K562 (cell line): Measurements from ENCODE around the gene NUBP2. TPM values are rescaled to one million over a fixed set of nuclear protein-coding genes. Genes with fewer than 3 reads are reported as not detected.
A peak's percentile ranks its signal among the peaks of the same experiment; 100 is the strongest.

Source experiments
- ATAC-seq: fragments of 200-7000 bp; cut with Tn5 transposase; 3 replicates; pipeline ENCODE4 v1.9.1; 2020; ENCODE audit warnings: moderate library complexity
- BruUV-seq: library from RNA; stranded (reverse); fragments of 400-500 nt; replicated peaks from 2 replicates; lab custom pipeline; 2021; lab: Mats Ljungman, UMichigan
- CTCF ChIA-PET: fragments of 300-600 bp; formaldehyde crosslinking; extraction: SDS; loops from one replicate; lab custom pipeline; 2021; ENCODE audit warnings: low intra/inter-chr PET ratio; lab: Yijun Ruan, JAX
- POLR2A ChIA-PET: fragments of 300-600, 350-650 bp; sonication (Branson Sonifier 250); formaldehyde crosslinking; extraction: SDS; loops from one replicate; lab custom pipeline; 2021; ENCODE audit warnings: antibody characterized with exemption, inconsistent platforms; lab: Yijun Ruan, JAX
- DNase-seq, 4 experiments: peaks; one replicate each; pipeline versions ENCODE4 v3.0.0 to v3.0.0-alpha.2; 2011 to 2018; ENCODE audit warnings: low spot score in 3 of 4, mixed read lengths in 3 of 4; ENCODE audit errors: extremely low read depth in 1 of 4
- FAIRE-seq: peaks from 2 replicates; lab custom pipeline; 2011; peaks lifted over from hg19 to GRCh38; lab: Jason Lieb, UNC
- H2AFZ ChIP-seq: 2 replicates; pipeline ENCODE4 v1.6.0; 2011; ENCODE audit warnings: low read depth, low read length, control low read depth, inconsistent platforms
- H3K27ac ChIP-seq: fragments of 200-600 bp; 3 replicates; pipeline ENCODE4 v1.8.0; 2011; ENCODE audit warnings: low read depth, mild to moderate bottlenecking, control low read depth, inconsistent platforms, low read length, moderate library complexity, mixed read lengths; ENCODE audit errors: extremely low read depth
- H3K27me3 ChIP-seq, 2 experiments: fragments of 300-600 bp in 1 of 2; 2 replicates in 1 of 2; 3 replicates in 1 of 2; pipeline versions ENCODE4 v1.6.0 to v1.8.0; 2011; ENCODE audit warnings: inconsistent platforms in 2 of 2, low read length in 2 of 2, mild to moderate bottlenecking in 1 of 2, mixed read lengths in 1 of 2, moderate library complexity in 1 of 2; ENCODE audit not compliant: control insufficient read depth in 2 of 2, insufficient read depth in 2 of 2
- H3K36me3 ChIP-seq: fragments of 300-600 bp; 3 replicates; pipeline ENCODE4 v1.8.0; 2011; ENCODE audit warnings: mild to moderate bottlenecking, low read length, inconsistent platforms; ENCODE audit not compliant: control insufficient read depth, insufficient read depth
- H3K4me1 ChIP-seq, 2 experiments: fragments of 200-600 bp in 1 of 2; replicated peaks in 1 of 2; 2 replicates in 1 of 2; 3 replicates in 1 of 2; pipeline versions ENCODE4 v1.5.1 to v1.8.0; 2011; ENCODE audit warnings: inconsistent platforms in 2 of 2, low read length in 2 of 2, mild to moderate bottlenecking in 1 of 2, mixed read lengths in 1 of 2, moderate library complexity in 1 of 2; ENCODE audit not compliant: control insufficient read depth in 2 of 2, insufficient read depth in 2 of 2
- H3K4me2 ChIP-seq: 2 replicates; pipeline ENCODE4 v1.6.1; 2011; ENCODE audit warnings: low read length, control low read depth, inconsistent platforms, mixed read lengths; ENCODE audit not compliant: insufficient read depth
- H3K4me3 ChIP-seq: fragments of 200-600 bp; sonication (generic), shearing (Covaris generic); 2 replicates; pipeline ENCODE4 v1.5.1; 2016; ENCODE audit warnings: control low read depth, inconsistent platforms
- H3K79me2 ChIP-seq: fragments of 200-600 bp; 3 replicates; pipeline ENCODE4 v1.8.0; 2011; ENCODE audit warnings: low read length, inconsistent platforms; ENCODE audit not compliant: control insufficient read depth, insufficient read depth
- H3K9ac ChIP-seq, 2 experiments: 2 replicates each; pipeline versions ENCODE4 v1.6.0 to v1.6.1; 2011; ENCODE audit warnings: low read depth in 2 of 2, low read length in 2 of 2, control low read depth in 1 of 2, inconsistent platforms in 1 of 2, mild to moderate bottlenecking in 1 of 2, mixed read lengths in 1 of 2; ENCODE audit not compliant: insufficient read depth in 1 of 2
- H3K9me1 ChIP-seq: one replicate; pipeline ENCODE4 v1.6.0; 2011; ENCODE audit warnings: inconsistent platforms, mild to moderate bottlenecking, low read length, moderate library complexity; ENCODE audit not compliant: control insufficient read depth, insufficient read depth
- H3K9me3 ChIP-seq: replicated peaks from 2 replicates; pipeline ENCODE4 v1.5.1; 2011; ENCODE audit warnings: low read depth, low read length, inconsistent platforms; ENCODE audit not compliant: control insufficient read depth, insufficient read depth
- H4K20me1 ChIP-seq: replicated peaks from 2 replicates; pipeline ENCODE4 v1.6.1; 2011; ENCODE audit warnings: low read length, inconsistent platforms, mixed read lengths; ENCODE audit not compliant: control insufficient read depth, insufficient read depth
- ZBTB33 ChIP-seq: sonication (generic); formaldehyde crosslinking; IDR thresholded peaks from 2 replicates; pipeline ENCODE4 v1.8.1; 2023; ENCODE audit warnings: mild to moderate bottlenecking, missing genetic modification reagents
- ZNF41 ChIP-seq: fragments of 250-450 bp; sonication (Bioruptor Pico); conservative IDR thresholded peaks from 2 replicates; pipeline ENCODE4 v1.4.0; 2020; ENCODE audit warnings: mild to moderate bottlenecking
- WGBS: fragments of 100-300 bp; shearing (Covaris generic); methylation state at CpG from one replicate; pipeline ENCODE4 v1.1.6; 2016; ENCODE audit warnings: low coverage, mixed read lengths; ENCODE audit not compliant: insufficient coverage; ENCODE audit errors: missing lambda C conversion rate; 5-methylcytosine and 5-hydroxymethylcytosine counted together
- in situ Hi-C: fragments of 300-500 bp; cut with MboI; formaldehyde crosslinking; loops from 4 replicates; pipeline ENCODE4 v1.15.0; 2018; ENCODE audit warnings: inconsistent platforms, mixed read lengths
- intact Hi-C: fragments of 100-400 bp; cut with micrococcal nuclease; formaldehyde crosslinking; loops from 2 replicates; pipeline ENCODE4 v1.14.2; 2022
- polyA plus RNA-seq, 8 experiments: library from polyadenylated mRNA; depleted of rRNA in 4 of 8; stranded (reverse) in 5 of 8; unstranded in 3 of 8; fragments of >200 nt; fragmentation: Nextera tagmentation in 2 of 8; fragmentation: Illumina TruSeq in 1 of 8; extraction: Ambion mirVana in 2 of 8; extraction: Trizol in 1 of 8; gene quantifications; 2 replicates each; pipeline versions ENCODE4 v1.2.1 to v1.2.3, GENCODE V29; 2011 to 2014; ENCODE audit warnings: inconsistent platforms in 1 of 8, missing spikeins in 1 of 8
- total RNA-seq, 7 experiments: library from RNA; depleted of rRNA in 6 of 7; stranded (reverse); fragments of >200 nt in 6 of 7; fragmentation: Illumina TruSeq in 2 of 7; extraction: Trizol in 2 of 7; gene quantifications; 2 replicates each; pipeline versions ENCODE4 v1.2.1 to v1.2.3, GENCODE V29; 2011 to 2021; ENCODE audit warnings: low replicate concordance in 1 of 7

NUBP2 gene
- total and polyA plus RNA-seq, 9 of the 15 experiments (the other 6 are each of a cell fraction or from before 2014, with no cell fraction given): 1.8 to 115 (median 24.0) TPM

GRCh38 chr16:1745900-1746692 is 36.7 kb upstream of the NUBP2 start:
- BruUV-seq: no TSS peak

More at GRCh38 chr16:1745900-1746692, 36.7 kb upstream of the NUBP2 start:
- Histone ChIP-seq H3K4me2 (no peak overlapping the region), H3K27me3 (no peaks in the 10 kb centered on the region), H3K79me2 (no peaks in the 10 kb centered on the region), H3K27ac (no peak overlapping the region), H3K4me3 (no peak overlapping the region), H3K36me3 (peaks cover 38% of the 10 kb centered on the region; the same call in 1 of the 3 replicates), H3K9ac (no peak overlapping the region; a peak in 1 of 4 replicates), H3K9me3 (no peaks in the 10 kb centered on the region), H3K4me1 (peaks cover 0 to 22% of the 10 kb centered on the region in 2 experiments; a peak in 1 of 5 replicates), H2AFZ (no peak overlapping the region), H4K20me1 (no peaks in the 10 kb centered on the region), H3K9me1 (peaks cover 3% of the 10 kb centered on the region)
- ChIA-PET CTCF (no interaction called here), POLR2A (interaction anchor here (0.6 to 1.2 kb wide), 3 partner anchors 23 to 161 kb away, joined by 3 to 4 read pairs (median 3); no protein-coding TSS in a partner anchor)
- DNase-seq (no peak), FAIRE-seq (no peak), ATAC-seq (no peak)
- WGBS: 93% methylated on average over 28 of the region's 29 CpGs
- in situ Hi-C loops (no loop called here), intact Hi-C loops (no loop called here)
- no peak for TF ChIP-seq ZNF41
- 0 out of 2 replicates have a peak, but pooled peaks have one; percentile 25 for TF ChIP-seq ZBTB33 (CRISPR knock-in tag)
